ACC112 (cell line): Measurements from ENCODE around the gene ZNF678.
"Not testable (repeated sequence)": the region's sequence is repeated elsewhere in the genome, so short reads cannot be mapped to it uniquely, and the experiment has no call there.

Experiments
- H2AFZ ChIP-seq: fragments of 200-600 bp; sonication (generic); one replicate; pipeline ENCODE4 v1.6.0; 2017; ENCODE audit warnings: antibody characterized with exemption, low read length; ENCODE audit not compliant: unreplicated experiment
- H3K27ac ChIP-seq: fragments of 200-600 bp; sonication (generic); 2 replicates; pipeline ENCODE4 v1.5.1; 2014; ENCODE audit warnings: low read depth, mild to moderate bottlenecking, antibody characterized with exemption, low read length, moderate library complexity
- H3K27me3 ChIP-seq: fragments of 200-600 bp; sonication (generic); 2 replicates; pipeline ENCODE4 v1.6.1; 2014; ENCODE audit warnings: mild to moderate bottlenecking, antibody characterized with exemption, low read length, moderate library complexity, mixed read lengths; ENCODE audit not compliant: insufficient read depth
- H3K36me3 ChIP-seq: fragments of 200-600 bp; sonication (generic); 2 replicates; pipeline ENCODE4 v1.6.1; 2016; ENCODE audit warnings: mild to moderate bottlenecking, antibody characterized with exemption, low read length, moderate library complexity, mixed read lengths; ENCODE audit not compliant: insufficient read depth
- H3K4me1 ChIP-seq: fragments of 200-600 bp; sonication (generic); one replicate; pipeline ENCODE4 v1.6.1; 2016; ENCODE audit warnings: low read length, mixed read lengths; ENCODE audit not compliant: insufficient read depth, unreplicated experiment, control insufficient read depth
- H3K4me3 ChIP-seq: fragments of 200-600 bp; sonication (generic); 2 replicates; pipeline ENCODE4 v1.5.1; 2014; ENCODE audit warnings: mild to moderate bottlenecking, low read depth, low read length
- H3K79me2 ChIP-seq: fragments of 200-600 bp; sonication (generic); one replicate; pipeline ENCODE4 v1.6.0; 2016; ENCODE audit warnings: low read length; ENCODE audit not compliant: control insufficient read depth, unreplicated experiment, insufficient read depth

Gene ZNF678

GRCh38 chr1:227543283-227544066, 19.9 kb upstream of the ZNF678 start:
- H2AFZ ChIP-seq: peak overlapping the region; percentile 83
- no peak overlapping the region; the same call in 1 of the 2 replicates for H3K4me3 ChIP-seq
- H3K4me1 ChIP-seq: peaks cover 10% of the 10 kb centered on the region
- H3K27me3 ChIP-seq: no peaks in the 10 kb centered on the region
- no peaks in the 10 kb centered on the region for H3K36me3 ChIP-seq
- no peak overlapping the region for H3K27ac ChIP-seq
- no peaks in the 10 kb centered on the region for H3K79me2 ChIP-seq

GRCh38 chr1:227544067-227545050, 19.0 kb upstream of the ZNF678 start:
- Histone ChIP-seq H3K79me2 (no peaks in the 10 kb centered on the region), H3K36me3 (no peaks in the 10 kb centered on the region), H3K27me3 (peaks cover 4% of the 10 kb centered on the region; the same call in 1 of the 2 replicates), H3K27ac (no peak overlapping the region), H3K4me1 (peaks cover 10% of the 10 kb centered on the region), H2AFZ (no peak overlapping the region), H3K4me3 (no peak overlapping the region)

GRCh38 chr1:227545361-227545760, 18.0 kb upstream of the ZNF678 start:
- Histone ChIP-seq H3K27me3 (peaks cover 4% of the 10 kb centered on the region; the same call in 1 of the 2 replicates), H3K27ac (no peak overlapping the region), H3K36me3 (no peaks in the 10 kb centered on the region), H2AFZ (no peak overlapping the region), H3K4me1 (peaks cover 10% of the 10 kb centered on the region), H3K79me2 (no peaks in the 10 kb centered on the region), H3K4me3 (no peak overlapping the region)

- Histone ChIP-seq H3K27me3 (peaks cover 4% of the 10 kb centered on the region; the same call in 1 of the 2 replicates), H3K79me2 (no peaks in the 10 kb centered on the region), H3K36me3 (no peaks in the 10 kb centered on the region), H3K4me3 (no peak overlapping the region), H3K27ac (no peak overlapping the region), H3K4me1 (peaks cover 10% of the 10 kb centered on the region), H2AFZ (no peak overlapping the region)
These were observed 17.3 kb upstream of the ZNF678 start for GRCh38 chr1:227546059-227546458.

GRCh38 chr1:227546598-227547309, 16.6 kb upstream of the ZNF678 start:
- Histone ChIP-seq H3K4me1 (peaks cover 7% of the 10 kb centered on the region), H2AFZ (no peak overlapping the region), H3K79me2 (no peaks in the 10 kb centered on the region), H3K27me3 (peaks cover 4% of the 10 kb centered on the region; the same call in 1 of the 2 replicates), H3K27ac (no peak overlapping the region), H3K36me3 (no peaks in the 10 kb centered on the region), H3K4me3 (no peak overlapping the region)

- H3K79me2 ChIP-seq: no peaks in the 10 kb centered on the region
- no peak overlapping the region for H3K4me3 ChIP-seq
- no peak overlapping the region for H3K27ac ChIP-seq
These were observed 15.8 kb upstream of the ZNF678 start for GRCh38 chr1:227547310-227548118.

GRCh38 chr1:227548119-227548397, 15.3 kb upstream of the ZNF678 start:
- H3K4me1 ChIP-seq: peaks cover 2% of the 10 kb centered on the region
- H2AFZ ChIP-seq: no peak overlapping the region
- no peaks in the 10 kb centered on the region for H3K36me3 ChIP-seq
- H3K79me2 ChIP-seq: no peaks in the 10 kb centered on the region
- H3K4me3 ChIP-seq: no peak overlapping the region
- no peak overlapping the region for H3K27ac ChIP-seq
- H3K27me3 ChIP-seq: peaks cover 4% of the 10 kb centered on the region; the same call in 1 of the 2 replicates

More at GRCh38 chr1:227547310-227548118, 15.8 kb upstream of the ZNF678 start:
- peaks cover 4% of the 10 kb centered on the region; the same call in 1 of the 2 replicates for H3K27me3 ChIP-seq
- no peak overlapping the region for H2AFZ ChIP-seq
- peaks cover 7% of the 10 kb centered on the region for H3K4me1 ChIP-seq
- H3K36me3 ChIP-seq: no peaks in the 10 kb centered on the region

- Histone ChIP-seq H3K79me2 (no peaks in the 10 kb centered on the region), H3K4me3 (no peak overlapping the region), H3K27me3 (peaks cover 4% of the 10 kb centered on the region; the same call in 1 of the 2 replicates), H3K36me3 (no peaks in the 10 kb centered on the region), H3K4me1 (no peaks in the 10 kb centered on the region), H3K27ac (no peak overlapping the region), H2AFZ (no peak overlapping the region)
These were observed 14.9 kb upstream of the ZNF678 start for GRCh38 chr1:227548448-227548847.

GRCh38 chr1:227549892-227550291, 13.5 kb upstream of the ZNF678 start:
- Histone ChIP-seq H3K4me1 (no peaks in the 10 kb centered on the region), H3K4me3 (no peak overlapping the region), H3K27me3 (peaks cover 4% of the 10 kb centered on the region; the same call in 1 of the 2 replicates), H2AFZ (no peak overlapping the region), H3K79me2 (no peaks in the 10 kb centered on the region), H3K27ac (no peak overlapping the region), H3K36me3 (no peaks in the 10 kb centered on the region)

- not testable (repeated sequence) for H3K27me3 ChIP-seq, H2AFZ ChIP-seq, H3K27ac ChIP-seq, H3K79me2 ChIP-seq, H3K4me1 ChIP-seq, H3K36me3 ChIP-seq, H3K4me3 ChIP-seq
These were observed 11.5 kb upstream of the ZNF678 start for GRCh38 chr1:227551881-227552280.
